K562 (cell line): ENCODE data around the gene TBC1D25. TPM values are rescaled to one million over a fixed set of nuclear protein-coding genes. Genes with fewer than 3 reads are reported as not detected.
A peak's percentile ranks its signal among the peaks of the same experiment; 100 is the strongest.

Source experiments
- ADNP ChIP-seq: fragments of 200-800 bp; sonication (Bioruptor generic); IDR thresholded peaks from 2 replicates; pipeline ENCODE4 v1.6.1; 2016; ENCODE audit warnings: missing genetic modification characterization, missing compliant biosample characterization
- CSDE1 ChIP-seq, 2 experiments: fragments of 450-650 bp; IDR thresholded peaks; 2 replicates each; pipeline ENCODE4 v1.6.1; 2016; ENCODE audit warnings: mild to moderate bottlenecking in 1 of 2
- JUN ChIP-seq, 2 experiments: sonication (generic) in 1 of 2; formaldehyde crosslinking in 1 of 2; IDR thresholded peaks; 2 replicates each; pipeline versions ENCODE4 v1.6.1 to v1.8.0; 2012 to 2022; ENCODE audit warnings: borderline replicate concordance in 2 of 2, mild to moderate bottlenecking in 2 of 2, improper control_type of control experiment in 1 of 2, low read depth in 1 of 2, low read length in 1 of 2, missing genetic modification reagents in 1 of 2
- JUND ChIP-seq, 2 experiments: IDR thresholded peaks; 2 replicates in 1 of 2; 3 replicates in 1 of 2; pipeline ENCODE4 v1.6.1; 2011; ENCODE audit warnings: borderline replicate concordance in 2 of 2, low read depth in 2 of 2, low read length in 2 of 2, improper control_type of control experiment in 1 of 2, missing biosample characterization in 1 of 2, missing genetic modification characterization in 1 of 2, missing genetic modification reagents in 1 of 2
- KLF10 ChIP-seq: fragments of 250-450 bp; sonication (Bioruptor Pico); IDR thresholded peaks from 2 replicates; pipeline ENCODE4 v1.6.1; 2021; ENCODE audit warnings: matching md5 sums
- NBN ChIP-seq: fragments of 450-650 bp; IDR thresholded peaks from 2 replicates; pipeline ENCODE4 v1.6.1; 2016; ENCODE audit warnings: low read depth, mild to moderate bottlenecking
- NFIX ChIP-seq: fragments of 250-450 bp; sonication (Bioruptor Pico); IDR thresholded peaks from 2 replicates; pipeline ENCODE4 v1.4.0; 2020; ENCODE audit warnings: low read depth, mild to moderate bottlenecking, moderate library complexity
- OTX1 ChIP-seq: fragments of 450-650 bp; formaldehyde crosslinking; IDR thresholded peaks from 2 replicates; pipeline ENCODE4 v1.4.0; 2022; ENCODE audit warnings: mild to moderate bottlenecking
- SMARCA4 ChIP-seq: fragments of 450-650 bp; IDR thresholded peaks from 2 replicates; pipeline ENCODE4 v1.6.1; 2016
- SMARCB1 ChIP-seq: IDR thresholded peaks from 2 replicates; pipeline ENCODE4 v1.6.1; 2011; ENCODE audit warnings: improper control_type of control experiment, low read depth; ENCODE audit not compliant: insufficient read length
- TBL1XR1 ChIP-seq, 2 experiments: IDR thresholded peaks; 2 replicates each; pipeline ENCODE4 v1.6.1; 2012; ENCODE audit warnings: improper control_type of control experiment in 2 of 2, low read length in 2 of 2, mild to moderate bottlenecking in 1 of 2
- TRIM24 ChIP-seq, 2 experiments: fragments of 450-650 bp; IDR thresholded peaks; 2 replicates each; pipeline ENCODE4 v1.6.1; 2016
- polyA plus RNA-seq, 8 experiments: library from polyadenylated mRNA; depleted of rRNA in 4 of 8; stranded (reverse) in 5 of 8; unstranded in 3 of 8; fragments of >200 nt; fragmentation: Nextera tagmentation in 2 of 8; fragmentation: Illumina TruSeq in 1 of 8; extraction: Ambion mirVana in 2 of 8; extraction: Trizol in 1 of 8; gene quantifications; 2 replicates each; pipeline versions ENCODE4 v1.2.1 to v1.2.3, GENCODE V29; 2011 to 2014; ENCODE audit warnings: inconsistent platforms in 1 of 8, missing spikeins in 1 of 8
- total RNA-seq, 7 experiments: library from RNA; depleted of rRNA in 6 of 7; stranded (reverse); fragments of >200 nt in 6 of 7; fragmentation: Illumina TruSeq in 2 of 7; extraction: Trizol in 2 of 7; gene quantifications; 2 replicates each; pipeline versions ENCODE4 v1.2.1 to v1.2.3, GENCODE V29; 2011 to 2021; ENCODE audit warnings: low replicate concordance in 1 of 7
- TF ChIP-seq, protein P1 (sequence below): fragments of 200-800 bp; sonication (Bioruptor generic); IDR thresholded peaks from 2 replicates; pipeline ENCODE4 v1.6.1; 2017; ENCODE audit warnings: missing genetic modification characterization, missing compliant biosample characterization
- TF ChIP-seq, protein P2 (sequence below): fragments of 250-450 bp; sonication (Bioruptor Pico); IDR thresholded peaks from 2 replicates; pipeline ENCODE4 v1.6.1; 2021; ENCODE audit warnings: mild to moderate bottlenecking
- TF ChIP-seq, protein P3 (sequence below), 2 experiments: fragments of 450-650 bp; IDR thresholded peaks; 2 replicates each; pipeline ENCODE4 v1.6.1; 2016
- TF ChIP-seq, protein P4 (sequence below): sonication (generic); formaldehyde crosslinking; IDR thresholded peaks from 2 replicates; pipeline ENCODE4 v1.8.0; 2022; ENCODE audit warnings: missing genetic modification reagents, mild to moderate bottlenecking, moderate library complexity, borderline replicate concordance
- TF ChIP-seq, protein P5 (sequence below): sonication (generic); formaldehyde crosslinking; IDR thresholded peaks from 2 replicates; pipeline ENCODE4 v1.8.0; 2022; ENCODE audit warnings: mild to moderate bottlenecking, missing genetic modification reagents
- TF ChIP-seq, protein P6 (sequence below), 2 experiments: fragments of 450-650 bp; IDR thresholded peaks; 2 replicates each; pipeline ENCODE4 v1.6.1; 2018; ENCODE audit warnings: mild to moderate bottlenecking in 2 of 2, low read depth in 1 of 2; ENCODE audit not compliant: partially characterized antibody in 2 of 2

The TBC1D25 gene
- total and polyA plus RNA-seq, 9 of the 15 experiments (the other 6 are each of a cell fraction or from before 2014, with no cell fraction given): 0.62 to 10.6 (median 3.9) TPM

DNA sequence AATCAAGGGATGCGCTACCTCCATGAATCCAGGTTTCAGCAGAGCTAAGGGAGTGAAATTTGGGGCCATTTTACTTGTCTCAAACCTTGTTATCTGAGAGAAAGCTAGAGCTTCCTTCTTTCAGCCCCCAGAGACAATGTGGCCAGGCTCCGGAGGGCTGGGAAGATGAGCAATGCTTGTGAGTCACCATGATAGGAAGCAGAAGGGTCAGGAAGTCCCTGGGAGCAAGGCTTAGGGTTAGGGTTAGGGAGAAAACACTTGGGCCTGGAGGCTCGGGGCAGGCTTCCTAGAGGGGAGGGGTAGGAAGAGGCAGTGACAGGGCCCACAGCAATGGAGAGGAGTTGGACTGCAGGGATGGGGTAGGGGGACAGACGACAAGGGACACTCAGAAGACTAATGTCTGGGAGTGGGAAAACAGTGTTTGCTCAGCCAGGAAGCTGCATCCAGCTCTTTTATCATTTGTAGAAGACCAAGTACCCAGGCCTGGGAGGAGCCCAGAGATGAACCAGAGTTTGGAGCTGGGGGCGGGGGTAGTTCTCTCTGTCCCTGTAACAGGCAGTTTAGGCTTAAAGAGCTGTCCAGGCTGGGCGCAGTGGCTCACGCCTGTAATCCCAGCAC, 47.1 kb upstream of the TBC1D25 start (continued):
- TF ChIP-seq, protein P1, sequence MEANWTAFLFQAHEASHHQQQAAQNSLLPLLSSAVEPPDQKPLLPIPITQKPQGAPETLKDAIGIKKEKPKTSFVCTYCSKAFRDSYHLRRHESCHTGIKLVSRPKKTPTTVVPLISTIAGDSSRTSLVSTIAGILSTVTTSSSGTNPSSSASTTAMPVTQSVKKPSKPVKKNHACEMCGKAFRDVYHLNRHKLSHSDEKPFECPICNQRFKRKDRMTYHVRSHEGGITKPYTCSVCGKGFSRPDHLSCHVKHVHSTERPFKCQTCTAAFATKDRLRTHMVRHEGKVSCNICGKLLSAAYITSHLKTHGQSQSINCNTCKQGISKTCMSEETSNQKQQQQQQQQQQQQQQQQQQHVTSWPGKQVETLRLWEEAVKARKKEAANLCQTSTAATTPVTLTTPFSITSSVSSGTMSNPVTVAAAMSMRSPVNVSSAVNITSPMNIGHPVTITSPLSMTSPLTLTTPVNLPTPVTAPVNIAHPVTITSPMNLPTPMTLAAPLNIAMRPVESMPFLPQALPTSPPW (CRISPR knock-in tag): peak; percentile 40
- TF ChIP-seq JUND (IDR thresholded peaks at IDR 0.05; ENCODE audit: borderline replicate concordance, low read depth, low read length): peak; percentile 87
- peak; percentile 67; the same call in 1 of the 3 replicates for TF ChIP-seq JUND (tag; IDR thresholded peaks at IDR 0.05; ENCODE audit: borderline replicate concordance, low read depth, low read length)
- TF ChIP-seq JUN (IDR thresholded peaks at IDR 0.05; ENCODE audit: borderline replicate concordance, low read depth, low read length): peak; percentile 81
- TF ChIP-seq JUN (CRISPR knock-in tag; IDR thresholded peaks at IDR 0.05; ENCODE audit: borderline replicate concordance): no peak
- TF ChIP-seq, protein P2, sequence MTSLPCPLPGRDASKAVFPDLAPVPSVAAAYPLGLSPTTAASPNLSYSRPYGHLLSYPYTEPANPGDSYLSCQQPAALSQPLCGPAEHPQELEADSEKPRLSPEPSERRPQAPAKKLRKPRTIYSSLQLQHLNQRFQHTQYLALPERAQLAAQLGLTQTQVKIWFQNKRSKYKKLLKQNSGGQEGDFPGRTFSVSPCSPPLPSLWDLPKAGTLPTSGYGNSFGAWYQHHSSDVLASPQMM (CRISPR knock-in tag): no peak
- TF ChIP-seq SMARCB1: no peak
- TF ChIP-seq ADNP: no peak
- no peak for TF ChIP-seq TBL1XR1 (IDR thresholded peaks at IDR 0.05; ENCODE audit: low read length in 2 of 2)
- TF ChIP-seq, protein P3, sequence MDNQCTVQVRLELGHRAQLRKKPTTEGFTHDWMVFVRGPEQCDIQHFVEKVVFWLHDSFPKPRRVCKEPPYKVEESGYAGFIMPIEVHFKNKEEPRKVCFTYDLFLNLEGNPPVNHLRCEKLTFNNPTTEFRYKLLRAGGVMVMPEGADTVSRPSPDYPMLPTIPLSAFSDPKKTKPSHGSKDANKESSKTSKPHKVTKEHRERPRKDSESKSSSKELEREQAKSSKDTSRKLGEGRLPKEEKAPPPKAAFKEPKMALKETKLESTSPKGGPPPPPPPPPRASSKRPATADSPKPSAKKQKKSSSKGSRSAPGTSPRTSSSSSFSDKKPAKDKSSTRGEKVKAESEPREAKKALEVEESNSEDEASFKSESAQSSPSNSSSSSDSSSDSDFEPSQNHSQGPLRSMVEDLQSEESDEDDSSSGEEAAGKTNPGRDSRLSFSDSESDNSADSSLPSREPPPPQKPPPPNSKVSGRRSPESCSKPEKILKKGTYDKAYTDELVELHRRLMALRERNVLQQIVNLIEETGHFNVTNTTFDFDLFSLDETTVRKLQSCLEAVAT (IDR thresholded peaks at IDR 0.05): no peak
- no peak for TF ChIP-seq KLF10 (CRISPR knock-in tag)
- no peak for TF ChIP-seq NBN
- TF ChIP-seq, protein P4, sequence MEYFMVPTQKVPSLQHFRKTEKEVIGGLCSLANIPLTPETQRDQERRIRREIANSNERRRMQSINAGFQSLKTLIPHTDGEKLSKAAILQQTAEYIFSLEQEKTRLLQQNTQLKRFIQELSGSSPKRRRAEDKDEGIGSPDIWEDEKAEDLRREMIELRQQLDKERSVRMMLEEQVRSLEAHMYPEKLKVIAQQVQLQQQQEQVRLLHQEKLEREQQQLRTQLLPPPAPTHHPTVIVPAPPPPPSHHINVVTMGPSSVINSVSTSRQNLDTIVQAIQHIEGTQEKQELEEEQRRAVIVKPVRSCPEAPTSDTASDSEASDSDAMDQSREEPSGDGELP (CRISPR knock-in tag): 0 out of 2 replicates have a peak, but pooled peaks have one; percentile 20
- TF ChIP-seq, protein P5, sequence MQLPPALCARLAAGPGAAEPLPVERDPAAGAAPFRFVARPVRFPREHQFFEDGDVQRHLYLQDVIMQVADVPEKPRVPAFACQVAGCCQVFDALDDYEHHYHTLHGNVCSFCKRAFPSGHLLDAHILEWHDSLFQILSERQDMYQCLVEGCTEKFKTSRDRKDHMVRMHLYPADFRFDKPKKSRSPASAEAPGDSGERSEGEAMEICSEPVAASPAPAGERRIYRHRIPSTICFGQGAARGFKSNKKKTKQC: no peak
- no peak for TF ChIP-seq NFIX (CRISPR knock-in tag)
- no peak for TF ChIP-seq TRIM24 (IDR thresholded peaks at IDR 0.05)
- no peak for TF ChIP-seq OTX1
- no peak for TF ChIP-seq CSDE1 (IDR thresholded peaks at IDR 0.05)
- peak; percentile 65; the same call in 1 of the 2 replicates for TF ChIP-seq SMARCA4
- TF ChIP-seq, protein P6, sequence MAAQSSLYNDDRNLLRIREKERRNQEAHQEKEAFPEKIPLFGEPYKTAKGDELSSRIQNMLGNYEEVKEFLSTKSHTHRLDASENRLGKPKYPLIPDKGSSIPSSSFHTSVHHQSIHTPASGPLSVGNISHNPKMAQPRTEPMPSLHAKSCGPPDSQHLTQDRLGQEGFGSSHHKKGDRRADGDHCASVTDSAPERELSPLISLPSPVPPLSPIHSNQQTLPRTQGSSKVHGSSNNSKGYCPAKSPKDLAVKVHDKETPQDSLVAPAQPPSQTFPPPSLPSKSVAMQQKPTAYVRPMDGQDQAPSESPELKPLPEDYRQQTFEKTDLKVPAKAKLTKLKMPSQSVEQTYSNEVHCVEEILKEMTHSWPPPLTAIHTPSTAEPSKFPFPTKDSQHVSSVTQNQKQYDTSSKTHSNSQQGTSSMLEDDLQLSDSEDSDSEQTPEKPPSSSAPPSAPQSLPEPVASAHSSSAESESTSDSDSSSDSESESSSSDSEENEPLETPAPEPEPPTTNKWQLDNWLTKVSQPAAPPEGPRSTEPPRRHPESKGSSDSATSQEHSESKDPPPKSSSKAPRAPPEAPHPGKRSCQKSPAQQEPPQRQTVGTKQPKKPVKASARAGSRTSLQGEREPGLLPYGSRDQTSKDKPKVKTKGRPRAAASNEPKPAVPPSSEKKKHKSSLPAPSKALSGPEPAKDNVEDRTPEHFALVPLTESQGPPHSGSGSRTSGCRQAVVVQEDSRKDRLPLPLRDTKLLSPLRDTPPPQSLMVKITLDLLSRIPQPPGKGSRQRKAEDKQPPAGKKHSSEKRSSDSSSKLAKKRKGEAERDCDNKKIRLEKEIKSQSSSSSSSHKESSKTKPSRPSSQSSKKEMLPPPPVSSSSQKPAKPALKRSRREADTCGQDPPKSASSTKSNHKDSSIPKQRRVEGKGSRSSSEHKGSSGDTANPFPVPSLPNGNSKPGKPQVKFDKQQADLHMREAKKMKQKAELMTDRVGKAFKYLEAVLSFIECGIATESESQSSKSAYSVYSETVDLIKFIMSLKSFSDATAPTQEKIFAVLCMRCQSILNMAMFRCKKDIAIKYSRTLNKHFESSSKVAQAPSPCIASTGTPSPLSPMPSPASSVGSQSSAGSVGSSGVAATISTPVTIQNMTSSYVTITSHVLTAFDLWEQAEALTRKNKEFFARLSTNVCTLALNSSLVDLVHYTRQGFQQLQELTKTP (IDR thresholded peaks at IDR 0.05; ENCODE audit: low read depth in 1 of 2, partially characterized antibody in 2 of 2): no peak
